GM21515 (cell line): ENCODE data around the gene C16orf46.

ENCODE experiments used
- ATAC-seq: cut with Tn5 transposase; IDR thresholded peaks from one replicate; pipeline ENCODE4 v1.9.1; 2021; ENCODE audit not compliant: unreplicated experiment

Gene C16orf46

GRCh38 chr16:81076566-81077075 is 417 bp downstream of the C16orf46 start:
- ATAC-seq = peak; percentile 84

- no peak for ATAC-seq
Observed at GRCh38 chr16:81073560-81074330, 3.3 kb downstream of the C16orf46 start.

DNA sequence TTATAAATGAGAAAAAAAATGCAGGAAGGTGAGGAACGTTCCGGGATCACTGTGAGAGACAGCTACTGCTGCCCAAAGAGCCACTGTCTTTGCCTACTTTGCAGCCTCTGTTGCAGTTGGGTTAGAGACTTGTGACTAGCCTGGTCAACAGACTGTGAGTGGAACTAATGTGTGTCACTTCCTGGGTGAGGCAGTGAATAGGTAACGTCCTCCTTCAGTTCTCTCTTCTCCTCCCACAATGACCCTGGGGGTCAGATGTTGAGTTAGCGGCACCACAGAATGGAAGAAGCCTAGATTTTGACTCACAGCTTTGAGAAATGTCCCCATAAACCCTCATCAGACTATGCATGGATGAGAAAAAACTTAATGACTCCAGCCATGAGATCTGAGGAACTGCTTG is 5.2 kb downstream of the C16orf46 start:
- ATAC-seq = no peak

DNA sequence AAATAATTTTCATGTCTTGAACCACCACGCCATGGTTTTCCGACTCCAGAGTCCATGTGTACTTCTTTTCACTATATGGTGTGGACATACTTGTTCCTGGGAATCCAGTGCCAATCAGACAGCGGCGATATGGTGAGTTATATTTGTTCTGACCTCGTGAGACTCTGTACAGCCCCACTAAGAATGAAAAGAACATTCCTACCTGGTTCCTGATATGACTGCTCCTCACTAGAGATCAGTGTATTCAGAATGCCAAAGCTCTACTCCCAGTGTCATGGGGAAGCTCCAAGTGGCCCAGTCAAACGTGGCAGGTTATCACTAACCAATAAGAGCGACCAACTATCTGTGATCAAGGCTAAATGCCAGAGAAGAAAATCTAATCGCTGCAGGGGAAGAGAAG is 6.1 kb downstream of the C16orf46 start:
- ATAC-seq = no peak

DNA sequence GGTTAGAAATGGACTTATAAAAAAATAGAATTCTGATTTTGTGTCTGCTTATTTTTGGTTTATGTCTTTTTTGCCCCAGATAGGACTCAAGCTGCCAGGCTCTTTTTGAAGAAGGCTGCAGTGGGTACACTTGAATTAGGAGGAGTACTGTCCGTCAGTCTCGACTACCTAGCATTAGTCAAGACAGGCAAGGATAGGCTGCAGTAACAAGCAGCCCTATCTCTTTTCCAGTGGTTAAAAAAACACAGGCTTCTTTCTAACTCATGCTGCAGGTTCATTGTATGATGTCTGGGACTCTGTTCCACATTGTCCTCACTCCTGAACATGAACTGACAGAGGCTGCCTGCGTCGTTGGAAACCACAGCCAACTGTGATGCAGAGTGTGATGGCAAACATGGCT is 8.0 kb downstream of the C16orf46 start:
- no peak for ATAC-seq

- ATAC-seq = no peak
Observed at GRCh38 chr16:81067166-81067565, 9.9 kb downstream of the C16orf46 start.

GRCh38 chr16:81066681-81067080 is 10.4 kb downstream of the C16orf46 start:
- ATAC-seq = no peak

GRCh38 chr16:81061871-81062608 is 15.0 kb downstream of the C16orf46 start:
- no peak for ATAC-seq

- no peak for ATAC-seq
Observed at GRCh38 chr16:81061307-81061640, 15.8 kb downstream of the C16orf46 start.

DNA sequence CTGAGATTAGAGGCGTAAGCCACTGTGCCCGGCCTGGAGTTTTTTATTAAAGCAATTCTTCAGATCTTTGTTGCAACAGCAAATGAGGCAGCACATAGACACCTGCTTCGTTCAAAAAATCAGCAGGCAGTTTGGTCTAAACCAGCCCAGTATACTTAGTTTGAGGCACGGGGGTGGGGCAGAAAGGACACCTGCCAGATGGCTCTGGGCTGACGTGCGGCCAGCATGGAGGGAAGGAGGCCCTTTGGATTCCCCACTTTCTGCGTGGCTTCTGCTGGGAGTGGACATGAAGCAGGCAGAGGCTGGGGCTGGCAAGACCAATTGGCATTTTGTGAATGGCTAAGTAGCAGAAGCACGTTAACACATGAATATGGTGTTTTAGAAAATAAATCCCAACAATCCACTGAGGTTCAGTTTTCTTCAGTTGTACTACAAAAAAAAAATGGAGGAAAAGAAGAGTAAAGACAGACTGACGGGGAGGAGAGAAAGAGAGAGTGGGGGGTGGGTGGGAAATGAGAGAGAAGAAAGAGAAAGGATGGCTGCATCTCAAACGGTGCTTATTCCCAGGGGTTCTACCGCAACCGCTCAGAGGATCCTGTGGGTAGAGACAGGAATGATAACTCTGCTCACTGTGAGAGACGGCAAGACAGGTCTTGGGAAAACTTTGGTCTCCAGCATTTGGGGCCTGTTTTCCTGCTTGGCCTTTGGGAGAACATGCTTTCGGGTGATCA is 16.3 kb downstream of the C16orf46 start:
- ATAC-seq = no peak

GRCh38 chr16:81053761-81054160 is 23.3 kb downstream of the C16orf46 start:
- no peak for ATAC-seq

DNA sequence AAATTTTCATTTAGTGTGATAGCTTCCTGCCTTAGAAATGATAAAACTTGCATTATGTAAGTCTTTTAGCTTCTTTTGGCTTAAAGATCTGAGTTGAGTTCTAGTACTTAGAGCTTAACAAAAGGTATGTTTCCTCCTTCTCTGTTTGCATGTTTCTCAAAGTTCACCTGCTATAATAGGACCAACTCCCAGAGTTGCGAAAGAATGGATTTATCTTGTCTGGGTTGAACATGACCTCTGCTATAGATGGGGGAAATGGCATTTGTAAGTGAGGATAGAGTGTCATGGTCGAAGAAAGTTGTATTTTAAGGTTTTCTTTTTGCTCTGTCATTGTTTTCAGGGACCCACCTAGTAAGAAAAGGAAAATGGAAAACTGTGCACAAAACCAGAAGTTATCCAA is 34.2 kb downstream of the C16orf46 start:
- ATAC-seq = no peak

DNA sequence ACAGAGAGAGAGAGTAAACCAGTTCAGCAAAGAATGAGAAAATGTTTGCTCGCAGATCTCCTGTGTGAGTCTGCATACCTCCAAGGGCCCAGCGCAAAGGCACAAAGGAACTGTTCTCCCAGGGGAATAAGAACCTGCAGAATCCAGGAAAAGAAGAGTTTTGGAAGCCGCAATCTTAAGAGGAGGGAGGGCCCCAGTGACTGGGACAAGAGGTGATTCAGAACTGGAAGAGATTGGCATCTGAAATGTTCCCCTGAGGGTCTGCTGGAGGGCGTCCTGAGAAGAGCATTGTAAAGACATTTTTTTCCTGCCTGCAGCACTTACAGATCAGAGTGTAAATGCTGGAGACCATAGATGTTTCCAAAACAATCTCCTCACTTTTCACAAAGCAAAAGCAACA is 35.3 kb downstream of the C16orf46 start:
- ATAC-seq = no peak

- ATAC-seq = no peak
Observed at GRCh38 chr16:81040842-81041241, 36.2 kb downstream of the C16orf46 start.

DNA sequence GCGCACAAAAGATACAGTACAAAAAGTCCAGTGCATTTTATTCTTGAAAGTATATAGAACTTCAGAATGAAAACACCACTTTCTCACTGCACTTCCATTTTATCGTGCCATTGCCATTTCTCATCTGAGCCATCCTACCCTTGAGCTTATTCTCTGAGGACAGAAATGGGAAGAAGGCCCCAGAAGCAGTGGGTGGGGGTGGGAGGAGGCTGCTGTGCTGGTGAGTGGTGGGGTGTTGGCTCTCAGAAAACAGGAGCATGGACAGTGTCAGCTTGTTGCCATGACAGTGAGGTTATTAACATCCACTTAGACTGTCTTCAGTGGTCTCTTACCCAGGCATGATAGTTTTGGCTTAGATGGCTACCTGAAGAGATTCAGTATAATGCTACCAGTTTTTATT is 36.9 kb downstream of the C16orf46 start:
- ATAC-seq = no peak

- no peak for ATAC-seq
Observed at GRCh38 chr16:81036751-81037350, 40.2 kb downstream of the C16orf46 start.

DNA sequence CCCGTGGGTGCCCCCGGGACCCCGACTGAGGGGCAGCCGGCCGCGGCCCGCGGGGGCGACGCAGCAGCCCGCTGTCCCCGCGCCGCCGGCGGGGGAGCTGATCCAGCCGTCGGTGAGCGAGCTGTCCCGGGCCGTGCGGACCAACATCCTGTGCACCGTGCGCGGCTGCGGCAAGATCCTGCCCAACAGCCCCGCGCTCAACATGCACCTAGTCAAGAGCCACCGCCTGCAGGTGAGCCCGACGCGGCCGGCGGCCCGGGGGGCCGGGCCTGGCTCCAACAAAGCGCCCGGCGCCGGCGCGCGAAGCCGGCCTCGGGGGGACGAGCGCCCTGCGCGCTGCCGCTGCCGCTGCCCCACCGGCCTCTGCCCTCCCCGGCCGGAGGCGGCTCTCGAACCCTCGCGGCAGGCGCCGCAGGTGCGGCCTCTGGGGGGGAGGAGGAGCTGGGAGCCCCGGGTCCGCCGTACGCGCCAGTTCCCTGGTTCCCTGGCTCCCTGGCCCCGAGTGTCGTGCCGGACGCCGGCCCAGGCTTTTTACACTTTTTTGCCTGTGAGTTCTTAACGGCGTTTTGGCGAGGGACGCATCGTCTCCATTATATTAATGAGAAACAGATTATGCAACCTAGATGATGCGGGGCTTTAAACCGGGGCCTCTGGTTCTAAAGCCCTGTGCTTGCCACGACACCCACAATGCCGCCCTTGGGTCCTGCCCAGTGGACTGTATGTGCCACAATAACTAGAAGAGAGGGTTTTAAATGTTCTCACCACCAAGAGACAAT is 40.9 kb downstream of the C16orf46 start:
- ATAC-seq = peak; percentile 58

GRCh38 chr16:81035398-81035974 is 41.6 kb downstream of the C16orf46 start, which contains the start of gene ATMIN:
Gene ATMIN, plus strand, starts transcription at chr16:81035842. Its CDS starts 29 bp downstream, at chr16:81035871.
- ATAC-seq = peak; percentile 84

DNA sequence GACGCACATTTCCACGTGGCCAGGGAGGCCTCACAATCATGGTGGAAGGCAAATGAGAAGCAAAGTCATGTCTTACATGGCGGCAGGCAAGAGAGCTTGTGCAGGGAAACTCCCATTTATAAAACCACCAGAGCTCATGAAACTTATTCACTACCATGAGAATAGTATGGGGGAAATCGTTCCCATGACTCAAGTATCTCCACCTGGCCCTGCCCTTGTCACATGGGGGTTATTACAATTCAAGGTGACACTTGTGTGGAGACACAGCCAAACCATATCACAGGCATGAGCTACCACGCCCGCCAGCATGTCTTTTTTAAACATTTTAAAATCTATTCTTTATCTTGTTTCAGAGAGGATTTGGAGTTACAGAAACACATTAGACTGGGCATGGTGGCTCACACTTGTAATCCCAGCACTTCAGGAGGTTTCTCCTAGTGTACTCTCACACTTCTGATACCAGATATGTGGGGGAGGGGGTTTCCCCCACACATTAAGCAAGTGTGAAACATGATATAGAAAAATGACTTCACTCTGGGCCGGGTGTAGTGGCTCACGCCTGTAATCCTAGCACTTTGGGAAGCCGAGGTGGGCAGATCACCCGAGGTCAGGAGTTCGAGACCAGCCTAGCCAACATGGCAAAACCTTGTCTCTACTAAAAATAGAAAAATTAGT is 47.0 kb downstream of the C16orf46 start:
- no peak for ATAC-seq
